ENCODE results near the gene KCNH5. TPM values are rescaled to one million over a fixed set of nuclear protein-coding genes. Genes with fewer than 3 reads are reported as not detected.
"Not testable (repeated sequence)": the region's sequence is repeated elsewhere in the genome, so short reads cannot be mapped to it uniquely, and the experiment has no call there.

KCNH5 gene
- total RNA-seq, 2 donors from 2014 or later = not detected

- no peak for ATAC-seq (ENCODE audit: insufficient number of reproducible peaks, low FRiP score, low read depth)
- TF ChIP-seq CTCF (IDR thresholded peaks at IDR 0.05) = no peak
Measured at GRCh38 chr14:62819931-62820330, 225.3 kb downstream of the KCNH5 start.

DNA sequence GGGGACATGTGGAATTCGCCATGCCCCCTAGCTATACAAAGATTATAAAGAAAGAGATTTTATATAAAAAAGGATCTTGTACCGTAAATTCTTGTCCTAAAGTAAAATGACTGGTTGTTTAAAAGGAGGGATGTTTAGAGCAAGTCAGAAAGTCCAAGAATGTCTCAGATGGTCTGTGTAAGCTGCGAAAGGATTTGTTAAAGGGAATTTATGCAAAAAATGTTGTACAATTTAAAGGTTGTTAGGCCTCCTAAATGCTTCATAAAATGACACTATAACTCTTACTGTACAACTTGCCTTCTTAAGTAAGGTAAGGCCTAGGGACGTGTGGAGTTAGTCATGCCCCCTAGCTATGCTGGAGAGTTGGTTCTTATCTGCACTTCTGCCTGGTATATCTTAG, 237.6 kb downstream of the KCNH5 start:
- Histone ChIP-seq H3K4me1 (ENCODE audit: control insufficient read depth in 1 of 2, low read depth in 2 of 2) (no peaks in the 10 kb centered on the region), H3K4me3 (no peak overlapping the region), H3K36me3 (no peaks in the 10 kb centered on the region), H3K9me3 (no peaks in the 10 kb centered on the region), H3K27ac (no peak overlapping the region), H3K27me3 (replicated peaks; ENCODE audit: insufficient read depth) (no peaks in the 10 kb centered on the region)
- ATAC-seq (ENCODE audit: insufficient number of reproducible peaks, low FRiP score, low read depth) = no peak
- no peak for DNase-seq (ENCODE audit: low spot score)
- no peak for TF ChIP-seq CTCF (IDR thresholded peaks at IDR 0.05)

More at GRCh38 chr14:62819931-62820330, 225.3 kb downstream of the KCNH5 start:
- DNase-seq (ENCODE audit: low spot score) = no peak
- Histone ChIP-seq H3K9me3 (no peaks in the 10 kb centered on the region), H3K36me3 (no peaks in the 10 kb centered on the region), H3K27me3 (replicated peaks; ENCODE audit: insufficient read depth) (no peaks in the 10 kb centered on the region), H3K4me1 (ENCODE audit: control insufficient read depth in 1 of 2, low read depth in 2 of 2) (no peaks in the 10 kb centered on the region), H3K4me3 (no peak overlapping the region), H3K27ac (no peak overlapping the region)

- DNase-seq (ENCODE audit: low spot score) (no peak), ATAC-seq (ENCODE audit: insufficient number of reproducible peaks, low FRiP score, low read depth) (no peak)
- no peaks in the 10 kb centered on the region for H3K27me3 ChIP-seq (replicated peaks; ENCODE audit: insufficient read depth)
- no peaks in the 10 kb centered on the region for H3K36me3 ChIP-seq
- no peak for TF ChIP-seq CTCF (IDR thresholded peaks at IDR 0.05)
- no peak overlapping the region for H3K27ac ChIP-seq
- H3K4me1 ChIP-seq (ENCODE audit: control insufficient read depth in 1 of 2, low read depth in 2 of 2) = no peaks in the 10 kb centered on the region
- H3K9me3 ChIP-seq = no peaks in the 10 kb centered on the region
- H3K4me3 ChIP-seq = no peak overlapping the region
Measured at GRCh38 chr14:62800577-62800976, 244.7 kb downstream of the KCNH5 start.

DNA sequence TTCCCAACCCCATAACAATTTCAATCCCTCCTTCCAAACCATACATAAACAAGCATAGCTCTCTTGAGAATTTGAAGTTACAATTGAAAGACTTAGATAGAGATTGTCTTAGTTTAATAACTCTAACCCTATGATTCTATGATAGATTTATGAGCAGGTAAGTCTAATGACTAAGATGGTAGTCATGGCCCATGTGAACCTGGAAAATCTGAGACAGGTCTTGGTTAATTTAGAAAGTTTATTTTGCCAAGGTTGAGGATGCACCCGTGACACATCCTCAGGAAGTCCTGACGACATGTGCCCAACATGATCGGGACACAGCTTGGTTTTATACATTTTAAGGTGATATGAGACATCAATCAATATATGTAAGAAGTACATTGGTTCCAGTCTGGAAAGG, 248.8 kb downstream of the KCNH5 start:
- H3K27ac ChIP-seq = no peak overlapping the region
- no peak overlapping the region for H3K4me3 ChIP-seq
- no peaks in the 10 kb centered on the region for H3K27me3 ChIP-seq (replicated peaks; ENCODE audit: insufficient read depth)
- DNase-seq (ENCODE audit: low spot score) (no peak), ATAC-seq (ENCODE audit: insufficient number of reproducible peaks, low FRiP score, low read depth) (no peak)
- no peak for TF ChIP-seq CTCF (IDR thresholded peaks at IDR 0.05)
- no peaks in the 10 kb centered on the region for H3K36me3 ChIP-seq
- H3K4me1 ChIP-seq (ENCODE audit: control insufficient read depth in 1 of 2, low read depth in 2 of 2) = no peaks in the 10 kb centered on the region
- no peaks in the 10 kb centered on the region for H3K9me3 ChIP-seq

- H3K4me3 ChIP-seq = no peak overlapping the region
- H3K27ac ChIP-seq = no peak overlapping the region
- H3K36me3 ChIP-seq = no peaks in the 10 kb centered on the region
- H3K9me3 ChIP-seq = peaks cover 3% of the 10 kb centered on the region
- no peaks in the 10 kb centered on the region for H3K27me3 ChIP-seq (replicated peaks; ENCODE audit: insufficient read depth)
- no peak for TF ChIP-seq CTCF (IDR thresholded peaks at IDR 0.05)
- ATAC-seq (ENCODE audit: insufficient number of reproducible peaks, low FRiP score, low read depth) = no peak
- H3K4me1 ChIP-seq (ENCODE audit: control insufficient read depth in 1 of 2, low read depth in 2 of 2) = no peaks in the 10 kb centered on the region
- no peak for DNase-seq (ENCODE audit: low spot score)
Measured at GRCh38 chr14:62792578-62792977, 252.7 kb downstream of the KCNH5 start.

GRCh38 chr14:62781328-62781727, 263.9 kb downstream of the KCNH5 start:
- not testable (repeated sequence) for H3K27ac ChIP-seq; H3K4me1 ChIP-seq (ENCODE audit: control insufficient read depth in 1 of 2, low read depth in 2 of 2); ATAC-seq (ENCODE audit: insufficient number of reproducible peaks, low FRiP score, low read depth); H3K36me3 ChIP-seq; DNase-seq (ENCODE audit: low spot score); H3K27me3 ChIP-seq (replicated peaks; ENCODE audit: insufficient read depth); H3K4me3 ChIP-seq; H3K9me3 ChIP-seq

Data from thoracic aorta (tissue), 2 donors.